AG08396 (cell line): Measurements from ENCODE around the gene TRAF2.

Experiments
- DNase-seq: peaks from one replicate; pipeline ENCODE4 v3.0.0; 2012; ENCODE audit warnings: low spot score, mixed read lengths

TRAF2 gene

GRCh38 chr9:136937186-136938001 lies 51.1 kb downstream of the TRAF2 start:
- DNase-seq = no peak

GRCh38 chr9:136939431-136939995 lies 53.2 kb downstream of the TRAF2 start:
- no peak for DNase-seq

GRCh38 chr9:136939996-136940525 lies 53.7 kb downstream of the TRAF2 start:
- no peak for DNase-seq

- DNase-seq = no peak
These were observed 54.4 kb downstream of the TRAF2 start for GRCh38 chr9:136940526-136941230.

- DNase-seq = no peak
These were observed 55.2 kb downstream of the TRAF2 start for GRCh38 chr9:136941231-136942111.

GRCh38 chr9:136942112-136942880 lies 56.0 kb downstream of the TRAF2 start:
- DNase-seq = no peak

- no peak for DNase-seq
These were observed 56.5 kb downstream of the TRAF2 start for GRCh38 chr9:136942881-136943230.

- DNase-seq = peak; percentile 78
These were observed 57.2 kb downstream of the TRAF2 start for GRCh38 chr9:136943291-136944211.

- peak; percentile 92 for DNase-seq
These were observed 57.8 kb downstream of the TRAF2 start for GRCh38 chr9:136944212-136944518.

- DNase-seq = peak; percentile 100
These were observed 58.4 kb downstream of the TRAF2 start, which contains the start of the genes C8G and FBXW5 for GRCh38 chr9:136944519-136945332. TSS of gene C8G (plus strand) at chr9:136945243. CDS start at chr9:136945321, 78 bp downstream. TSS of gene FBXW5 (minus strand) at chr9:136944738. CDS start at chr9:136944083, 655 bp downstream.

GRCh38 chr9:136945333-136946227 lies 59.3 kb downstream of the TRAF2 start:
- no peak for DNase-seq

- DNase-seq = no peak
These were observed 60.1 kb downstream of the TRAF2 start for GRCh38 chr9:136946228-136947027.

GRCh38 chr9:136947028-136947891 lies 60.9 kb downstream of the TRAF2 start:
- no peak for DNase-seq

GRCh38 chr9:136947955-136948510 lies 61.7 kb downstream of the TRAF2 start:
- peak; percentile 64 for DNase-seq

GRCh38 chr9:136949239-136949816 lies 63.0 kb downstream of the TRAF2 start:
- DNase-seq = no peak
